H9 (cell line): ENCODE data around the gene TRAK2. TPM values are rescaled to one million over a fixed set of nuclear protein-coding genes. Genes with fewer than 3 reads are reported as not detected.

Experiments
- DNase-seq: peaks from one replicate; pipeline ENCODE4 v3.0.0-alpha.2; 2017
- H2AFZ ChIP-seq: one replicate; pipeline ENCODE4 v1.6.1; 2013; ENCODE audit warnings: mild to moderate bottlenecking, low read length, control low read depth, moderate library complexity
- H2AK5ac ChIP-seq: 2 replicates; pipeline ENCODE4 v1.6.1; 2013; ENCODE audit warnings: low read length, control low read depth, mixed read lengths; ENCODE audit not compliant: insufficient read length
- H2BK120ac ChIP-seq: one replicate; pipeline ENCODE4 v1.6.1; 2013; ENCODE audit warnings: low read depth, mild to moderate bottlenecking, low read length, control low read depth, inconsistent platforms; ENCODE audit not compliant: poor library complexity, severe bottlenecking
- H2BK12ac ChIP-seq: 2 replicates; pipeline ENCODE4 v1.6.1; 2013; ENCODE audit warnings: low read length, control low read depth, mixed read lengths, low read depth; ENCODE audit not compliant: insufficient read length
- H2BK15ac ChIP-seq: 2 replicates; pipeline ENCODE4 v1.6.1; 2013; ENCODE audit warnings: low read depth, low read length, control low read depth
- H2BK20ac ChIP-seq: one replicate; pipeline ENCODE4 v1.6.1; 2013; ENCODE audit warnings: low read depth, mild to moderate bottlenecking, low read length, control low read depth, inconsistent platforms; ENCODE audit not compliant: poor library complexity, severe bottlenecking
- H2BK5ac ChIP-seq: 2 replicates; pipeline ENCODE4 v1.6.1; 2013; ENCODE audit warnings: low read length, control low read depth, mixed read lengths; ENCODE audit not compliant: insufficient read length
- H3K14ac ChIP-seq: 2 replicates; pipeline ENCODE4 v1.6.1; 2013; ENCODE audit warnings: low read length, control low read depth; ENCODE audit not compliant: insufficient read depth
- H3K18ac ChIP-seq: 2 replicates; pipeline ENCODE4 v1.6.1; 2013; ENCODE audit warnings: low read depth, mild to moderate bottlenecking, mixed read lengths, low read length, control low read depth; ENCODE audit not compliant: insufficient read length
- H3K23ac ChIP-seq: 2 replicates; pipeline ENCODE4 v1.6.1; 2013; ENCODE audit warnings: low read length, control low read depth, mixed read lengths, low read depth; ENCODE audit not compliant: insufficient read length
- H3K23me2 ChIP-seq: 2 replicates; pipeline ENCODE4 v1.6.1; 2013; ENCODE audit warnings: low read depth, mild to moderate bottlenecking, mixed read lengths, low read length, control low read depth; ENCODE audit not compliant: insufficient read length, poor library complexity, severe bottlenecking
- H3K27ac ChIP-seq: 2 replicates; pipeline ENCODE4 v1.5.1; 2013; ENCODE audit warnings: low read length, control low read depth, mixed read lengths, low read depth; ENCODE audit not compliant: insufficient read length
- H3K27me3 ChIP-seq: 2 replicates; pipeline ENCODE4 v1.6.1; 2013; ENCODE audit warnings: low read length, control low read depth, inconsistent platforms; ENCODE audit not compliant: insufficient read depth
- H3K4ac ChIP-seq: 2 replicates; pipeline ENCODE4 v1.6.1; 2013; ENCODE audit warnings: low read depth, mild to moderate bottlenecking, control low read depth, inconsistent platforms, low read length, moderate library complexity
- H3K4me1 ChIP-seq: 2 replicates; pipeline ENCODE4 v1.6.1; 2013; ENCODE audit warnings: low read length, control low read depth, inconsistent platforms; ENCODE audit not compliant: insufficient read depth
- H3K4me2 ChIP-seq: 2 replicates; pipeline ENCODE4 v1.6.1; 2013; ENCODE audit warnings: low read length, control low read depth, mixed read lengths; ENCODE audit not compliant: insufficient read length, insufficient read depth
- H3K56ac ChIP-seq: 2 replicates; pipeline ENCODE4 v1.6.1; 2013; ENCODE audit warnings: low read depth, mild to moderate bottlenecking, mixed read lengths, low read length, control low read depth; ENCODE audit not compliant: insufficient read length
- H3K79me1 ChIP-seq: 2 replicates; pipeline ENCODE4 v1.6.1; 2013; ENCODE audit warnings: low read depth, mild to moderate bottlenecking, moderate library complexity, low read length, control low read depth, inconsistent platforms; ENCODE audit not compliant: insufficient read depth, poor library complexity, severe bottlenecking
- H3K79me2 ChIP-seq: 2 replicates; pipeline ENCODE4 v1.6.1; 2013; ENCODE audit warnings: low read length, control low read depth, inconsistent platforms; ENCODE audit not compliant: insufficient read depth
- H3K9ac ChIP-seq: 2 replicates; pipeline ENCODE4 v1.6.1; 2013; ENCODE audit warnings: low read length, control low read depth, mixed read lengths; ENCODE audit not compliant: insufficient read length; ENCODE audit errors: extremely low read depth
- H3K9me3 ChIP-seq: one replicate; pipeline ENCODE4 v1.6.1; 2013; ENCODE audit warnings: low read depth, low read length, inconsistent platforms; ENCODE audit not compliant: control insufficient read depth
- H3T11ph ChIP-seq: one replicate; pipeline ENCODE4 v1.6.1; 2013; ENCODE audit warnings: mild to moderate bottlenecking, low read length, control low read depth, inconsistent platforms
- H4K20me1 ChIP-seq: one replicate; pipeline ENCODE4 v1.6.1; 2013; ENCODE audit not compliant: control insufficient read depth, insufficient read length, insufficient read depth
- H4K5ac ChIP-seq: 2 replicates; pipeline ENCODE4 v1.6.1; 2013; ENCODE audit warnings: low read depth, mild to moderate bottlenecking, mixed read lengths, low read length, control low read depth; ENCODE audit not compliant: insufficient read length
- H4K8ac ChIP-seq: replicated peaks from 2 replicates; pipeline ENCODE4 v1.6.1; 2013; ENCODE audit warnings: low read length, control low read depth, mixed read lengths, low read depth; ENCODE audit not compliant: insufficient read length
- H4K91ac ChIP-seq: 2 replicates; pipeline ENCODE4 v1.6.1; 2013; ENCODE audit warnings: low read depth, mild to moderate bottlenecking, moderate library complexity, mixed read lengths, low read length, control low read depth; ENCODE audit not compliant: insufficient read length
- H3K27ac Mint-ChIP-seq, 3 experiments: 2 replicates in 2 of 3; 3 replicates in 1 of 3; pipeline ENCODE4 v1.8.0; 2020 to 2021; ENCODE audit warnings: mixed read lengths in 3 of 3, mild to moderate bottlenecking in 1 of 3, moderate library complexity in 1 of 3
- H3K27me3 Mint-ChIP-seq: 2 replicates; pipeline ENCODE4 v1.8.0; 2021; ENCODE audit warnings: low read depth, mild to moderate bottlenecking, moderate library complexity, mixed read lengths
- H3K36me3 Mint-ChIP-seq, 3 experiments: 2 replicates in 2 of 3; 3 replicates in 1 of 3; pipeline ENCODE4 v1.8.0; 2020 to 2021; ENCODE audit warnings: low read depth in 3 of 3, mixed read lengths in 3 of 3; ENCODE audit not compliant: insufficient read depth in 1 of 3
- H3K4me1 Mint-ChIP-seq, 2 experiments: 2 replicates each; pipeline ENCODE4 v1.8.0; 2020; ENCODE audit warnings: mixed read lengths in 2 of 2
- H3K4me3 Mint-ChIP-seq, 2 experiments: 2 replicates in 1 of 2; 3 replicates in 1 of 2; pipeline ENCODE4 v1.8.0; 2020 to 2021; ENCODE audit warnings: mild to moderate bottlenecking in 2 of 2, mixed read lengths in 2 of 2, moderate library complexity in 1 of 2
- H3K9me3 Mint-ChIP-seq, 2 experiments: 2 replicates in 1 of 2; 3 replicates in 1 of 2; pipeline ENCODE4 v1.8.0; 2020; ENCODE audit warnings: mild to moderate bottlenecking in 2 of 2, mixed read lengths in 2 of 2, moderate library complexity in 1 of 2
- WGBS: extraction: QIAGEN DNeasy Blood & Tissue Kit; methylation state at CpG from one replicate; pipeline ENCODE4 v1.1.7; 2013; ENCODE audit warnings: missing lambda C conversion rate, low lambda C conversion rate, mixed read lengths; ENCODE audit not compliant: insufficient read length; ENCODE audit errors: extremely low coverage; 5-methylcytosine and 5-hydroxymethylcytosine counted together
- total RNA-seq: library from RNA; stranded (reverse); gene quantifications from 2 replicates; pipeline ENCODE4 v1.2.1, GENCODE V29; 2021
- TF ChIP-seq, protein P1 (sequence below): fragments of 200-600 bp; sonication (generic); conservative IDR thresholded peaks from 3 replicates; pipeline ENCODE4 v1.8.0; 2021; ENCODE audit warnings: antibody characterized with exemption, mild to moderate bottlenecking

Gene TRAK2
- total RNA-seq, 1 experiment from 2014 or later: 14.2 TPM

DNA sequence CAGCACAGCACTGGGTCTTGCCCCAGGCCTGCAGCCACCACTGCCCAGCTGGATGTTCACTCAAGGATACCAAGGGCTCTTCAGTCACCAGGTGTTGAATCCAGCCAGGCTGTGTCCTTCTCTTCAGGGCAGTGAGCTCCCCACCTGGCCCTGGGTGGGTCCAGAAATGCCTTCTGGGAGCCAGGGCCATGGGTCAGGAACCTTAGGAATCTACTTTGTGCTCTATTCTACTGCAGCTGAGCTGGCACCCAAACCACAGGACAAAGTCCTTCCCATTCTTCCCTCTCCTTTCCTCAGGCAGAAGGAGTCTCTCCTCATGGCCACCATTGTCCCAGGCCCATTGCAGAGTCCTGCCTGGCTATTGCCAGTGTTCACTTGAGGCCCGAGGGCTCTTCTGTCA is 13.3 kb upstream of the TRAK2 start:
- Histone ChIP-seq H3K27ac (no peak overlapping the region), H2BK15ac (no peak overlapping the region), H4K8ac (no peak overlapping the region), H3K18ac (no peak overlapping the region), H2BK12ac (no peak overlapping the region), H3K56ac (no peak overlapping the region), H4K5ac (no peak overlapping the region), H3K14ac (no peak overlapping the region), H4K20me1 (no peaks in the 10 kb centered on the region), H3K23ac (no peak overlapping the region), H3T11ph (no peak overlapping the region), H2AK5ac (no peak overlapping the region), H3K23me2 (no peaks in the 10 kb centered on the region), H3K27me3 (no peaks in the 10 kb centered on the region), H2BK5ac (no peak overlapping the region), H4K91ac (no peak overlapping the region), H2BK20ac (no peak overlapping the region), H2AFZ (no peak overlapping the region), H3K9me3 (no peaks in the 10 kb centered on the region), H3K79me1 (no peaks in the 10 kb centered on the region), H3K79me2 (no peaks in the 10 kb centered on the region), H3K9ac (no peak overlapping the region), H3K4me2 (no peak overlapping the region), H3K4me1 (no peaks in the 10 kb centered on the region), H3K4ac (no peak overlapping the region), H2BK120ac (no peak overlapping the region)
- no peaks in the 10 kb centered on the region for H3K9me3 Mint-ChIP-seq
- TF ChIP-seq, protein P1, sequence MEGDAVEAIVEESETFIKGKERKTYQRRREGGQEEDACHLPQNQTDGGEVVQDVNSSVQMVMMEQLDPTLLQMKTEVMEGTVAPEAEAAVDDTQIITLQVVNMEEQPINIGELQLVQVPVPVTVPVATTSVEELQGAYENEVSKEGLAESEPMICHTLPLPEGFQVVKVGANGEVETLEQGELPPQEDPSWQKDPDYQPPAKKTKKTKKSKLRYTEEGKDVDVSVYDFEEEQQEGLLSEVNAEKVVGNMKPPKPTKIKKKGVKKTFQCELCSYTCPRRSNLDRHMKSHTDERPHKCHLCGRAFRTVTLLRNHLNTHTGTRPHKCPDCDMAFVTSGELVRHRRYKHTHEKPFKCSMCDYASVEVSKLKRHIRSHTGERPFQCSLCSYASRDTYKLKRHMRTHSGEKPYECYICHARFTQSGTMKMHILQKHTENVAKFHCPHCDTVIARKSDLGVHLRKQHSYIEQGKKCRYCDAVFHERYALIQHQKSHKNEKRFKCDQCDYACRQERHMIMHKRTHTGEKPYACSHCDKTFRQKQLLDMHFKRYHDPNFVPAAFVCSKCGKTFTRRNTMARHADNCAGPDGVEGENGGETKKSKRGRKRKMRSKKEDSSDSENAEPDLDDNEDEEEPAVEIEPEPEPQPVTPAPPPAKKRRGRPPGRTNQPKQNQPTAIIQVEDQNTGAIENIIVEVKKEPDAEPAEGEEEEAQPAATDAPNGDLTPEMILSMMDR: no peak
- no peak for DNase-seq
- no CpG with 5 or more reads among the region's 1 CpG for WGBS
- H3K27ac Mint-ChIP-seq: peak overlapping the region in 1 of 3 experiments; percentile 34; a peak in 2 of 7 replicates
- peaks cover 18 to 36% (median 24%) of the 10 kb centered on the region in 3 experiments for H3K36me3 Mint-ChIP-seq
- H3K27me3 Mint-ChIP-seq: no peaks in the 10 kb centered on the region
- H3K4me3 Mint-ChIP-seq: no peak overlapping the region
- H3K4me1 Mint-ChIP-seq: no peaks in the 10 kb centered on the region
